ENCODE measurements around the gene MROH7.
A peak's percentile ranks its signal among the peaks of the same experiment; 100 is the strongest.

MROH7 gene

DNA sequence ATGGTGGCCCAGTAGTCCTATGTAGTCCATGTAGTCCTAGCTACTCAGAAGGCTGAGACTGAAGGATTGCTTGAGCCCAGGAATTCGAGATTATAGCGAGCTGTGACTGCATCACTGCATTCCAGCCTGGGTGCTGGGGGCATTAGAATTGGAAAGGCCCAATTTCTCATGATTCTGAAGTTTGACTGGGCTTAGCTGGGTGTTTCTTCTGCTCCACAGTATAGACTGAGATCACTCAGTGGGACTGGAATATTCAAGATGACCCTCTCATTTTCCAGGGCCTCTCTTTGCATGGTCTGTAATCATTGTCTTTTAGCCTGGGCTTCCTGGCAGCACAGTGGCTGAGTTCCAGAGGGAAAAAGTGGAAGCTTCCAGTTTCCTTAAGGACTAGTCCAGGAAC is 26.2 kb downstream of the MROH7 start:
- Histone ChIP-seq H3K4me1 (no peaks in the 10 kb centered on the region), H3K4me3 (ENCODE audit: low read depth, low read length) (no peak overlapping the region), H3K27me3 (no peaks in the 10 kb centered on the region), H3K9me3 (no peaks in the 10 kb centered on the region), H3K36me3 (no peaks in the 10 kb centered on the region)
- TF ChIP-seq, protein P1, sequence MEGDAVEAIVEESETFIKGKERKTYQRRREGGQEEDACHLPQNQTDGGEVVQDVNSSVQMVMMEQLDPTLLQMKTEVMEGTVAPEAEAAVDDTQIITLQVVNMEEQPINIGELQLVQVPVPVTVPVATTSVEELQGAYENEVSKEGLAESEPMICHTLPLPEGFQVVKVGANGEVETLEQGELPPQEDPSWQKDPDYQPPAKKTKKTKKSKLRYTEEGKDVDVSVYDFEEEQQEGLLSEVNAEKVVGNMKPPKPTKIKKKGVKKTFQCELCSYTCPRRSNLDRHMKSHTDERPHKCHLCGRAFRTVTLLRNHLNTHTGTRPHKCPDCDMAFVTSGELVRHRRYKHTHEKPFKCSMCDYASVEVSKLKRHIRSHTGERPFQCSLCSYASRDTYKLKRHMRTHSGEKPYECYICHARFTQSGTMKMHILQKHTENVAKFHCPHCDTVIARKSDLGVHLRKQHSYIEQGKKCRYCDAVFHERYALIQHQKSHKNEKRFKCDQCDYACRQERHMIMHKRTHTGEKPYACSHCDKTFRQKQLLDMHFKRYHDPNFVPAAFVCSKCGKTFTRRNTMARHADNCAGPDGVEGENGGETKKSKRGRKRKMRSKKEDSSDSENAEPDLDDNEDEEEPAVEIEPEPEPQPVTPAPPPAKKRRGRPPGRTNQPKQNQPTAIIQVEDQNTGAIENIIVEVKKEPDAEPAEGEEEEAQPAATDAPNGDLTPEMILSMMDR (IDR thresholded peaks at IDR 0.05; ENCODE audit: low read depth, low read length), result no peak
- DNase-seq, result no peak

DNA sequence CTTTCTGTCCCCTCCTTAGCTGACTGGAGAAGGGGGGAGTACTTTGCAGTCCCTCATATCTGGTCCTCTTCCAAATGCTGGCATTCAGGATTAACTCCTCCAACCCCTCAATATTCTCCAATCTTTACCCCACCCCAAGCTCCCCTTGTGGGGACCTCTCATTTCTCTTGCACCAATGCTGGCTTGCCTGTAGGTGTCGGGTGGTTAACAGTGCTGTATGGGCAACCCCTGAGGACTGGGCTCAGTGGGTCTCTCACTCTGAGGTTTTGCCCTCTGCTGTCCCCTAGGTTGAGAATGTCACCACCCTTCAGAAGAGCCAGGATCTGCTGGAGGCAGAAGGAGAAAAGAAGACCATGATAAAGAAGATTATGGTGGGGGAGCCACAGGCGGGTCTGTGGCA is 27.0 kb downstream of the MROH7 start:
- TF ChIP-seq, protein P1 (IDR thresholded peaks at IDR 0.05; ENCODE audit: low read depth, low read length), result no peak
- Histone ChIP-seq H3K4me1 (no peaks in the 10 kb centered on the region), H3K4me3 (ENCODE audit: low read depth, low read length) (no peak overlapping the region), H3K27me3 (no peaks in the 10 kb centered on the region), H3K9me3 (no peaks in the 10 kb centered on the region), H3K36me3 (no peaks in the 10 kb centered on the region)
- no peak for DNase-seq

DNA sequence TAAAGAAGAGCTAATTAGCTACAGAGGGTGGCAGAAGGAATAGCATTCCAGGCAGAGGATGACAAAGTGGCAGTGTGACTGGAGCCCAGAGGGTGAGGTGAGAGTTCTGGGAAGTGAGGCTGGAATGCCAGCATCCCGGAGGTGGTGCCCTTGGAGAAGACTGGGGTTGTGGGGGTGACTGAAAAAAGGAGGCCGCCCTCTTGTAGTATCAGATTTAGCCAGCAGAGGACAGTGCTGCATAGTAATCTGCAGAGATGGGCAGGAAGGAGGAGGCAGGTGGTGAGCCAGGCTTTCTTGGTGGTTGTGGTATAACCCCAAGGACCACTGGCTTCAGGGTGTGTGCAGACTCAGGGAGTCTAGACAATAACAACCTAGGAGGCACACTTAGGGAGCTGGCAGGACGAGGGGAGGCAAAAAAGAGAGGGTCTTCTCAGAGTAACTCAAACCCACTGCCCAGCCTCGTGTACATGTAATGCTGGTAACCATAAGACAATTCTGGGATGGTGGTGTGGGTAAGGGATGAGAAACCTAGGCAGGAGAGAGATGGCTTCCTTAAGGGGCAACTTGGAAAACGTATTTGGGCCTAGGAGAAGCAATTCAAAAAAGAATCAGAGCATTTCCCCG is 30.5 kb downstream of the MROH7 start:
- TF ChIP-seq, protein P1 (IDR thresholded peaks at IDR 0.05; ENCODE audit: low read depth, low read length), result peak; percentile 70
- peak; percentile 65 for DNase-seq
- no peaks in the 10 kb centered on the region for H3K36me3 ChIP-seq
- no peaks in the 10 kb centered on the region for H3K27me3 ChIP-seq
- no peaks in the 10 kb centered on the region for H3K9me3 ChIP-seq
- no peak overlapping the region for H3K4me3 ChIP-seq (ENCODE audit: low read depth, low read length)
- no peaks in the 10 kb centered on the region for H3K4me1 ChIP-seq

DNA sequence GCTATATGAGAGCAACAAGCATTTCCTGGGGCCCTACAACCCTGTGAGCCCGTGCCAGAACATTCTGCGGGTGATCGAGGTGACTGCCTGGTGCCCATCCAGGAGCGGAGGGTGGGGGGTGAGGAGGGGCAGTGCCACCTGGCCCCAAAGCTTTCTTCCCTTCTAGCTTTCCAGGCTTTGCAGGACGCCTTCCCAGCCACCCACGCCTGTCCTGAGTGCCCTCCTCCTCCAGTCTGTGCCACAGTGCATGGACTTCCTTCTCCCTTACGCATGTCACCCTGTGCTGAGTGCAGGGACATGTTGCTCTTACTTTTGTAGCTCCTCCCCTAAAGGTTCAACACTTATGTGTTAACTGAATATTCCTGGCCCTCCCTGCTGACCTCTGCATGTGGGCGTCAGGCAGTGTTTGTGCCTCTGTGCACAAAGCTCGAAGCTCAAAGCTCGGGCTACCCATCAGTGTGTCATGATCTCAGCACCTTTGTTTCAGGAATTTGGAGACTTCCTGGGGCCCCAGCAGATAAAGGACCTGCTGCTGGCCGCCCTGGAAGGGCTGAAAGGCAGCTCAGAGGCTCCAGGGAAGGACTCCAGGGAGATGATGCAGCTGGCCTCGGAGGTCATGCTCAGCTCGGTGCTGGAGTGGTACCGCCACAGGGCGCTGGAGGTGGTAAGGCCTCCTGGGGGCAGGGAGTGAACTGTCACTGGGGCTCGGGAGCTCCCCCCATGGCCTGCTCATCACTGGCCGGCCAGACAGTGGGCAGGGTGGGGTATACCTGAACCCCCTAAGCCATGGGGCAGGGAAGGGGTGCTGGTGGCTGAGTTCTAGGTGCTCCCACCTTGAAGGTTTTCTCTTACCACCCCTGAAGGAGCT is 37.4 kb downstream of the MROH7 start:
- no peaks in the 10 kb centered on the region for H3K9me3 ChIP-seq
- H3K4me3 ChIP-seq (ENCODE audit: low read depth, low read length), result no peak overlapping the region
- no peaks in the 10 kb centered on the region for H3K36me3 ChIP-seq
- no peak for DNase-seq
- no peaks in the 10 kb centered on the region for H3K27me3 ChIP-seq
- TF ChIP-seq, protein P1 (IDR thresholded peaks at IDR 0.05; ENCODE audit: low read depth, low read length), result no peak
- H3K4me1 ChIP-seq, result no peaks in the 10 kb centered on the region

DNA sequence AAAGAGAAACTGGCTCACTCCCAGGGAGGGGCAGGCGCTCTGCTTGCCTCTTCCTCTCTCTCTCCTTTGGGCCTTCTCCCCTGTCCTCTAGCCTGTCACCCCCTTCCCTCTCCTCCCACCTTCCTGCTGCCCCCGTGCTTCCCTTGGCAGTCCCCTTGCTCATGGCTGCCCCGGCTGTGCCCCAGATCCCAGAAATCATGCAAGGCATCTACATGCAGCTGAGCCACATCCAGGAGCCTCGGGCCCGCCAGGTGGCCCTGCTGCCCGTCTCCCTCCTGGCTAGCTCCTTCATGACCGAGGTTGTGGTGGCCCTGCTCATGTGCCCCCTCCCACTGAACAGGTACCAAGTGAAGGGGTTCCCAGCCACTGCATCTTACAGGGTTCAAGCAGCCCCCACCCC is 38.1 kb downstream of the MROH7 start:
- TF ChIP-seq, protein P1 (IDR thresholded peaks at IDR 0.05; ENCODE audit: low read depth, low read length), result no peak
- DNase-seq, result no peak

DNA sequence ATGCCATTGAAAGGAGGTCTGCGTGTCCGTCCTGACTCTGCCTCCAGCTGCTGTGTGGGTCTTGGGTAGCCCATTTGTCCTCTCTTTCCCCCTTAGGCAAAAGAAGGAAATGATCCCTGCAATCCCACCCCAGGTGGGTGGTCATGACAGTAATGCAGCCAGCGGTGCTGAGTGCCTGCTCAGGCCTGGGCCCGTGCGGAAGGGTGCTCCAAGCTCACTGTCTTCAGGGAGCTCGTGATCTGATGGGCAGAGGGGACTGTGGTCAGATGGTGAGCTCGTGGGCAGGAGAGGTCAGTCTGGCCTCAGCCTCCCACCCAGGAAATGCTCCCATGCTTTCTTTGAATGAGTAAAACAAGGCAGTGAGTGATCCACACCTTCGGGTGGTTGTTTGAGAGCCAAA is 38.8 kb downstream of the MROH7 start:
- TF ChIP-seq, protein P1 (IDR thresholded peaks at IDR 0.05; ENCODE audit: low read depth, low read length), result no peak
- H3K27me3 ChIP-seq, result no peaks in the 10 kb centered on the region

More for the DNA sequence above, 38.1 kb downstream of the MROH7 start:
- Histone ChIP-seq H3K4me1 (no peaks in the 10 kb centered on the region), H3K4me3 (ENCODE audit: low read depth, low read length) (no peak overlapping the region), H3K9me3 (no peaks in the 10 kb centered on the region), H3K27me3 (no peaks in the 10 kb centered on the region), H3K36me3 (no peaks in the 10 kb centered on the region)

More for the DNA sequence above, 38.8 kb downstream of the MROH7 start:
- H3K9me3 ChIP-seq, result no peaks in the 10 kb centered on the region
- no peak overlapping the region for H3K4me3 ChIP-seq (ENCODE audit: low read depth, low read length)
- no peak for DNase-seq
- H3K4me1 ChIP-seq, result no peaks in the 10 kb centered on the region
- no peaks in the 10 kb centered on the region for H3K36me3 ChIP-seq

Measured in BE2C (cell line).